ENCODE measurements around the gene MPRIP.

MPRIP gene

DNA sequence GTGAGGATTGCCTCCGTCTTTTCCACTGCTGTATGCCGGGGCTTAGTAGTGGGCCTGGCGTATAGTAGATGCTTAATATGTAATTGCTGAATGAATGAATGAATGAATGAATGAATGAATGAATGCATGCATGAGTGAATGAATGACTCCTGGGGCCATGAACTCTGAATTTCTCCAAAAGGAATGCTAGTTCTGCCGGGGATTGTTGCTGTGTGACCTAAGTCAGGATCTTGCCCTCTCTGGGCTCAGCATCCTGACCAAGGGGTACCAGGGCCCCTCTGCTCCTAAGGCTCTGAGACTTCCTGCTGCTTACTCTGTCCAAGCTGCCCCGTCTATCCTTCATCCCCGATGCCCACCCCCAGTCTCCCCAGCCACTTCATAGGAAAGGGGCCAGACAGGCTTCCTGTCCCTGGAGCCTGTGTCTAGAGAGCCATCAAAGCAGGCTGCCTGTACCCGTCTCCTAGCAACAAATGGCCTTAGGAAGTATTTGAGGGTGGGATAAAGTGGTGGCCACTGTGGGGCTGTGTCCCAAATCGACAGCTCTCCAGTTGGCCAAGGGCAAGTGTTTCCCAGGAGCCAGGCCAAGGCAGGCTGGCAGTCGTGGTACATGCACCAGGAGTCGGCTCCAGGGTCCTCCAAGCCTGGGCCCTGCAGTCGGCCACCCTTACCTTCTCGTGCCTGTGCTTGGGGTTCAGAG, 11.6 kb upstream of the MPRIP start:
- TF ChIP-seq, protein P1, sequence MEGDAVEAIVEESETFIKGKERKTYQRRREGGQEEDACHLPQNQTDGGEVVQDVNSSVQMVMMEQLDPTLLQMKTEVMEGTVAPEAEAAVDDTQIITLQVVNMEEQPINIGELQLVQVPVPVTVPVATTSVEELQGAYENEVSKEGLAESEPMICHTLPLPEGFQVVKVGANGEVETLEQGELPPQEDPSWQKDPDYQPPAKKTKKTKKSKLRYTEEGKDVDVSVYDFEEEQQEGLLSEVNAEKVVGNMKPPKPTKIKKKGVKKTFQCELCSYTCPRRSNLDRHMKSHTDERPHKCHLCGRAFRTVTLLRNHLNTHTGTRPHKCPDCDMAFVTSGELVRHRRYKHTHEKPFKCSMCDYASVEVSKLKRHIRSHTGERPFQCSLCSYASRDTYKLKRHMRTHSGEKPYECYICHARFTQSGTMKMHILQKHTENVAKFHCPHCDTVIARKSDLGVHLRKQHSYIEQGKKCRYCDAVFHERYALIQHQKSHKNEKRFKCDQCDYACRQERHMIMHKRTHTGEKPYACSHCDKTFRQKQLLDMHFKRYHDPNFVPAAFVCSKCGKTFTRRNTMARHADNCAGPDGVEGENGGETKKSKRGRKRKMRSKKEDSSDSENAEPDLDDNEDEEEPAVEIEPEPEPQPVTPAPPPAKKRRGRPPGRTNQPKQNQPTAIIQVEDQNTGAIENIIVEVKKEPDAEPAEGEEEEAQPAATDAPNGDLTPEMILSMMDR (conservative IDR thresholded peaks at IDR 0.05; ENCODE audit: low read depth, low read length), result no peak
- no peak overlapping the region for H3K4me3 ChIP-seq (ENCODE audit: low read depth, low read length)
- DNase-seq (ENCODE audit: low read depth), result no peak

- no peak overlapping the region for H3K4me3 ChIP-seq (ENCODE audit: low read depth, low read length)
- TF ChIP-seq, protein P1 (conservative IDR thresholded peaks at IDR 0.05; ENCODE audit: low read depth, low read length), result no peak
- peak; percentile 68 for DNase-seq (ENCODE audit: low read depth)
Measured at GRCh38 chr17:17032131-17032692, 10.0 kb upstream of the MPRIP start.

- TF ChIP-seq, protein P1 (conservative IDR thresholded peaks at IDR 0.05; ENCODE audit: low read depth, low read length), result no peak
Measured at GRCh38 chr17:17033466-17033865, 8.8 kb upstream of the MPRIP start.

DNA sequence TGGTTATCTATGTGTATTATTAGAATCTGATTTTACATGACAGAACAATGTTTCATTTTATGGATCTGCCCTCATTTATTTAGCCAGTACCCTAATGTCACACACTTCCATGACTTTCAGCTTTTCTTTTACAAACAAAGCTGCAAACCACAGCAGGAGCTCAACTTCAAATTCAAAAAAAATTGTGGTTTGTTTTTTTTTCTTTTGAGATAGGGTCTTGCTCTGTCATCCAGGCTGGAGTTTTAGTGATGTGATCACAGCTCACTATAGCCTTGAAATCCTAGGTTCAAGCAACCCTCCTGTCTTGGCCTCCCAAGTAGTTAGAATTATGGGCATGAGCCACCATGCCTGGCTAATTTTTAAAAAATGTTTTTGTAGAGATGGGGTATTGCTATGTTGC, 8.2 kb upstream of the MPRIP start:
- no peak for DNase-seq (ENCODE audit: low read depth)
- TF ChIP-seq, protein P1 (conservative IDR thresholded peaks at IDR 0.05; ENCODE audit: low read depth, low read length), result no peak
- no peak overlapping the region for H3K4me3 ChIP-seq (ENCODE audit: low read depth, low read length)

More at GRCh38 chr17:17033466-17033865, 8.8 kb upstream of the MPRIP start:
- DNase-seq (ENCODE audit: low read depth), result no peak
- no peak overlapping the region for H3K4me3 ChIP-seq (ENCODE audit: low read depth, low read length)

DNA sequence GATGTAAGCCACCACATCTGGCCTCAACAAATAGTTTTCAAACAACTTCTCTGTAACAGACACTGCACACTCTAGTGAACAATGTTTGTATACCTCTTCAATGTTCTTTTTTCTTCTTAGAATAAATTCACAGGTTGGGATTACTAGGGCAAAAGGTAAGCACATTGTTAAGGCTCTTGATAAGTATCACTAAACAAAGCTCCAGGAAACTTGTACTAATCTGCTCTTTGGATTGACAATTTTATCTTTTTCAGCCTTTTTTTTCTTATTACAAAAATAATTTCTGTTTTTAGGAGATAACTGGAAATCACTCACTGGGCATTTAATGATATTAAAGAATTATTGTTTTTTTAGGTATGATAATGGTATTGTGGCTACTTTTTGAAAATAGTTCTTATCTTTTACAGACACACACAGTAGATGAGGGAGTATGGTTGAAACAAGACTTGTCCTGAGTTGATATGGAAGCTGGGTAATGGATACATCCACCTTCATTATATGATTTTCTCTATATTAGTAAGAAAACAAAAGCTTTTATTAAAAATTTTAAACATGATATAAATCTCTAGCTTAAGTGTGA, 7.7 kb upstream of the MPRIP start:
- TF ChIP-seq, protein P1 (conservative IDR thresholded peaks at IDR 0.05; ENCODE audit: low read depth, low read length), result no peak
- no peak overlapping the region for H3K4me3 ChIP-seq (ENCODE audit: low read depth, low read length)
- no peak for DNase-seq (ENCODE audit: low read depth)

DNA sequence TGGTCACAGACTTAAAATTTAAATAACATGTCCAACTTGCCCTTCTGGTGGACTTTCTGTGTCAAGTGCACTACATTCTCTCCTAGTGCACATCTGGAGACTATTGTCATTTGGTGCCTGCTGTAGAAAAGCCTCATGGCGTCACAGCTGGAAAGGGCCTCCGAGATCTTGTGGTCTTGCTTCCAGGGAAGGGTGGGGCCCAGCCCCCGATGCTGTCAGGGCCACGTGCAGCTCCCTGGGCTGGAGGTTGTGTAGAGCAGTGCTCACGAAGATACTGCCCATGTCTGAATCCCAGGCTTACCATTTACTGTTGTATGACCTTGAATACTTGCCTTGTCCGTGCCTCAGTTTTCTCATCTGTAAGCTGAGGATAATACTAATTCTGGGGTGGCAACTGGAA, 6.8 kb upstream of the MPRIP start:
- DNase-seq (ENCODE audit: low read depth), result no peak
- TF ChIP-seq, protein P1 (conservative IDR thresholded peaks at IDR 0.05; ENCODE audit: low read depth, low read length), result no peak
- no peak overlapping the region for H3K4me3 ChIP-seq (ENCODE audit: low read depth, low read length)

All from choroid plexus epithelial cell (primary cell).